IPS DF 6.9 (cell line): ENCODE measurements around the gene CCDC88C.

Experiments
- DNase-seq: peaks from one replicate; pipeline ENCODE4 v3.0.0-alpha.2; 2013; ENCODE audit warnings: low read depth, low spot score
- H3K27ac ChIP-seq: one replicate; pipeline ENCODE4 v1.5.1; 2013; ENCODE audit warnings: low read length, control low read depth
- H3K27me3 ChIP-seq: 2 replicates; pipeline ENCODE4 v1.6.1; 2013; ENCODE audit warnings: mild to moderate bottlenecking, low read length; ENCODE audit not compliant: control insufficient read depth, insufficient read depth
- H3K36me3 ChIP-seq: 2 replicates; pipeline ENCODE4 v1.6.1; 2013; ENCODE audit warnings: low read length; ENCODE audit not compliant: control insufficient read depth, insufficient read depth
- H3K4me1 ChIP-seq: 2 replicates; pipeline ENCODE4 v1.6.1; 2013; ENCODE audit warnings: low read length; ENCODE audit not compliant: control insufficient read depth, insufficient read depth
- H3K4me3 ChIP-seq: 2 replicates; pipeline ENCODE4 v1.5.1; 2013; ENCODE audit warnings: mild to moderate bottlenecking, low read length
- H3K9me3 ChIP-seq: 2 replicates; pipeline ENCODE4 v1.6.1; 2013; ENCODE audit warnings: low read length, inconsistent platforms; ENCODE audit not compliant: control insufficient read depth, insufficient read depth
- WGBS: extraction: QIAGEN DNeasy Blood & Tissue Kit; methylation state at CpG from one replicate; pipeline ENCODE4 v1.1.7; 2013; ENCODE audit warnings: mixed read lengths, missing lambda C conversion rate; ENCODE audit not compliant: insufficient read length, insufficient coverage; 5-methylcytosine and 5-hydroxymethylcytosine counted together

CCDC88C gene

DNA sequence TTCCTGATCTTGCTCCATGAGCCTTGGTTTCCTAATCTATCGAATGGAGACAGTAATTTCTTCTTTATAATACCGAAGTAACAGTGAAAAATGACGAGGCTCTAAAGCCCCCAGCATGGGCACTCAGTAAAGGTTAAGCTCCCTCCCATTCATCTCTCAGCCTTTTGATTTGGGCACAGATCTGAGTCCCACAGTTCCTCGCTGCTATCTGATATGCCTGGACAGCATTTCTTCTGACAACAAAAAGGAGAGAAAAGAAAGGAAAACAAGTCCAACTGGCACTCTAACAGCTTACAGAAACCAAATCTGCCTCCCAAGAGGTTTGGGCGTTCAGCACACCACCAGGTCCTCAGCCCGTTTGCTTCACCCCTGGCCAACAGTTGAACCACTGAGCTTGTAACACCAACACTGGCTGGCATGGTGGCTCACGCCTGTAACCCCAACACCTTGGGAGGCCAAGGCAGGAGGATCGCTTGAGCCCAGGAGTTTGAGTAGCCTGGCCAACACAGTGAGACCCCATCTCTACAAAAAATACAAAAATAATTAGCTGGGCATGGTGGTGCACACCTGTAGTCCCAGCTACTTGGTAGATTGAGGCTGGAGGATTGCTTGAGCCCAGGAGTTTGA is 19.5 kb downstream of the CCDC88C start:
- Histone ChIP-seq H3K4me3 (no peak overlapping the region), H3K27ac (no peak overlapping the region), H3K9me3 (no peaks in the 10 kb centered on the region), H3K27me3 (no peaks in the 10 kb centered on the region), H3K36me3 (no peaks in the 10 kb centered on the region), H3K4me1 (peaks cover 20% of the 10 kb centered on the region)
- WGBS, result no CpG with 5 or more reads among the region's 8 CpGs
- no peak for DNase-seq

DNA sequence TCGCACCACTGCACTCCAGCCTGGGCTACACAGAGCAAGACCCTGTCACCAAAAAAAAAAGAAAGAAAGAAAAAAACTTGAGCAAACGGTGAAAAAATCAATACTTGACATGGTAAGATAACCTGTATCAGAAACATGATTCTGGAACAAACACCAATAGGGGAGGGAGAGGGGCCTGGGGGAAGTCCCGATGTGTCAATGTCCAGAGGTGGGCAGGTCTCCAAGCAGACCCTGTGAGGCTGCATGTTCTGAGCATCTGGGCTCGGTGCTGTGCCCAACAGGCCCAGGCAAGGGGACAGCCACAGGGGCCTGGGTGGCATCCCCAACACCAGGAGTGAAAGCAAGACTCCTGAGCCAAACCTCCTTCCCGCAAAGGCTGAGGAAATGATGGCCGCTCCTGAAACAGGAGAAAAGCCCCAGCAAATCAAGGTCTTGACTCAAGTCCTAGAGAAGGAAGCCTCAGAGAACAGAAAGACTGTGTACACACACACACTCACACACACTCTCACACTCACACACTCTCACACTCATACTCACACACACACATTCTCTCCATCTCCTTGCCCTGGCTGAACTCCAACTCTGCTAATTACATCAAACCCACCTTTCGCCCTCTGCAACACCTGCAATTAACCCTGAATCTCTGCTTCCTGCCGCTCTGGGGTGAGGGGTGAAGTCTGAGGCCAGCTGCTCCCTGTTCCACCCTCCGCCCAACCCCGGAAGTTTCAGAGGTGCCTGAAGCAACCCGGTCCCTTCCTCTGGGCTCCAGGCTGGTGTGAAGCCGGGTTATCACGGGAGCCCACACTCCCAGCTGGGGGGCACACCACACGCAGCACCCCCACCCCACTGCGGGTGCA is 20.4 kb downstream of the CCDC88C start:
- peaks cover 21% of the 10 kb centered on the region for H3K4me1 ChIP-seq
- no peak overlapping the region for H3K27ac ChIP-seq
- 100% methylated on average over 1 of the region's 15 CpGs for WGBS
- H3K36me3 ChIP-seq, result no peaks in the 10 kb centered on the region
- no peak for DNase-seq
- no peaks in the 10 kb centered on the region for H3K27me3 ChIP-seq
- H3K9me3 ChIP-seq, result no peaks in the 10 kb centered on the region
- no peak overlapping the region for H3K4me3 ChIP-seq

DNA sequence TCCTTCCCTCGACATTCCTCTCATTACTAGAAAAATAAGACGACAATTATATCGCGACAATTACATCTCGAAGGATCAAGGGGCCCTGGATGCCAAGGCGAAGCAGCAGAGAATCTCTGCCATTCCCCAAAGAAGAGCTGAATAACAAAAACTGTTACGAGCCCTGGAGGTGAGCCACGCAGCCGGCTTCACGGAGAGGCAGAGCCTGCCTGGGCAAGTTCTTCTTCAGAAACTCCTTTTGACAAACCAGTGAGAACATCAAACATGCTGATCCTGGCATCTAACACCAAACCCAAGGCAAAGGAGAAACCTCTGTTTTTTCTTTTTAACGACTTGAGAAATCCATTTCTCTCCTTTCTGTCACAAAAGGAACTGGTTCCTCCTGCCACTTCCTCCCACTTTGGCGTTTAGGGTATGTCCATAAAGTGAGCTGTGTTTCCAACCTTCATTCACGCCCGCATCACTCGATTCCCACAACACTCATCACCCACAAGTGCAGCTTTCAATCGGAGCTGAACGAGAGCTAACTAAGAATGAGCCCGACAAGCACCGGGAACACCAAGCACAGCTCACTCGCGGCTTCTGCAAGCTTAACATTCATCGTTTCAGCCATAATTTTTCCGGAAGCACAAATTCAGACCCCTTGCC is 21.5 kb downstream of the CCDC88C start:
- H3K27me3 ChIP-seq, result no peaks in the 10 kb centered on the region
- H3K4me3 ChIP-seq, result no peak overlapping the region
- no peak for DNase-seq
- peaks cover 21% of the 10 kb centered on the region for H3K4me1 ChIP-seq
- H3K36me3 ChIP-seq, result no peaks in the 10 kb centered on the region
- WGBS, result 100% methylated on average over 4 of the region's 23 CpGs
- no peak overlapping the region for H3K27ac ChIP-seq
- H3K9me3 ChIP-seq, result no peaks in the 10 kb centered on the region

DNA sequence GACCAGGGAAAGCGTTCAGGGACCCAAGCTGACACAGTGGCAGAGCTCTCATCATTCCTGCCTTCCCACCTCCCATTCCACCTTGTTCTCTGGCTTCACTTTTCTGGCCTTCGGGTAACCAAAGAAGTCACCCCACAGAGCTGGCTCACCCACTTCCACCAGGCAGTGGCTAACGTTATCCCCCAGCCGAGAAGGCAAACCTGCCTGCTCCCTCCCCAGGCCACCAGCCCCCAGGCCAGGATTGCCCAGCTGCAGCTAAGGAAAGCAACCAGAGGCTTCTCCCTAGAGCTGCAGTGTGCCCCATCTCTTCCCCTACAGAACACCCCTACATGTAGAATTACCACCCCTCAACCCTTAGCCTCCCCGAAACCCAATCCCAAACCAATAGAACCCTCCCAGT is 22.2 kb downstream of the CCDC88C start:
- Histone ChIP-seq H3K36me3 (no peaks in the 10 kb centered on the region), H3K27ac (no peak overlapping the region), H3K9me3 (no peaks in the 10 kb centered on the region), H3K4me1 (peaks cover 21% of the 10 kb centered on the region), H3K4me3 (no peak overlapping the region), H3K27me3 (no peaks in the 10 kb centered on the region)
- WGBS, result no CpG with 5 or more reads among the region's 5 CpGs
- DNase-seq, result no peak

DNA sequence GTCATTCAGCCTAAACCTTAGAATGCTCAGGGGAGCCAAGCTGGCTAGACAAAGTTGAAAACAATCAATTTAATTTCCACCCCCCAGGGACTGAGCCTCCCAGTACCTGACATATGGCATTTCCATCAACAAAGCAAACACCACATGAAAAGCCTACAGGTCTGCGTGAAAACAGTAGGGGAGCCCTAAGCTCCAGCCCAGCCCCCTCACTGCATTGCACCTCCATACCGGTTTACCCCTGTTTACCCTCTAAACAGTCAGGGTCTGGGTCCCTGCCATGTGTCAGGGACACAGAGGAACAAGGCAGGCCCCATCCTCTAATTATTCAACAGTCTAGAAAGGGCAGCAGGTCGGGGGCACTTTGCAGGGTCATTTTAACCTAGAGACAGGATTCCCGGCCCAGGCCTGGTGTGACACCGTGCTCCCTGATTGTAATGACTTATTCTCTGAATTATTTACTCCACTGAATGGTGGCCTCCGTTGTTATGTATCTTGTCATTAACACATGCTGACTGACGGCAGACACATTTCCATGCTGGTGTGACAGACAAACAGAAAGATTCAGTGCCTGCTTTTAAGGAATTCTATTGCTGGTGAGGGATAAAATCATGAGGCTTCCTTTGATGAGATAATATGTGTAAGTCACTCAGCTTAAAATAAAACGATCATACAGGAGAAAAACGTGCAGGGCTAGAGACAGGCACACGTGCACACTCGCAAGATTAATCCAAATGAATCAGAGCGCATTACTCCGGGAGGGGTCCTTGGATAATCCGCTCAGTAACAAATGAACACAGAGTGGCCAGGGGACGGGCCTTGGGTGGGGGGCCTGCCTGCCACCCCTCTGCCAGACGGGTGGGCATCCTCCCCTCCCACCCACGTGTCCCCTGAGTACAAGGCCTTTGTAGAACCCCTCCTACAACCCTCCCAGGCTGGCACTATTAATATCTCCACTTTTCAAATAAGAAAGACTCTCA is 23.2 kb downstream of the CCDC88C start:
- H3K27ac ChIP-seq, result no peak overlapping the region
- peaks cover 16% of the 10 kb centered on the region for H3K4me1 ChIP-seq
- H3K4me3 ChIP-seq, result no peak overlapping the region
- no peak for DNase-seq
- no peaks in the 10 kb centered on the region for H3K36me3 ChIP-seq
- no peaks in the 10 kb centered on the region for H3K9me3 ChIP-seq
- no CpG with 5 or more reads among the region's 17 CpGs for WGBS
- no peaks in the 10 kb centered on the region for H3K27me3 ChIP-seq

DNA sequence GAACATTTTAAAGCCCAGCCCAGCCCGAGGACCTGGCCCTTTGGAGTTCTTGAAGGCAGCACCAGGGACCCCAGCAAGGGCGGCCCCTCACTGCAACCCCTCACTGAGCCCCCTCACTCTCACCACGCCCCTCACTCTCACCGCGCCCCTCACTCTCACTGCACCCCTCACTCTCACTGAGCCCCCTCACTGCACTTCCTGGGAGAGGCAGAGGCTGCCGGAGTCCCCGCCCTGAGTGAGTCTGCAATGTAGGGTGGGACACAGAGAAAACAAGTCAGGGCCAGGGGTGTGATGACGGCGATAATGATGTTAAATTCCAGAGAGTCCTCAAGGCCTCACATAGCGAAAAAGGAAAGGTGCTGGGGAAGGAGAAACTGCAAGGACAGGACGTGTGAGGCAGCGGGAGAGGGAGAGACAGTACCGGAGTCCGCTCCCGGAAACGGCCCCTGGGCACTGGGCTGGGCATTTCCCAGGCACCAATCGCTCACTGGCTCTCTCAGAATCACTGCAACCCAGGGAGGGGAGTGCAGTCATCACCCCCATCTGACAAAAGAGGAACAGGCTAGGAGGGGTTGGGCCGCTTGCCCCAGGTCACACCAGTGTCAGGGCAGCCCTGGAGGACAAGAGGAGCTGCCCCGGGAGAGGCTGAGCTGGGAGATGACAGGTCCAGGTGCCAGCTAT is 24.9 kb downstream of the CCDC88C start:
- Histone ChIP-seq H3K27ac (no peak overlapping the region), H3K9me3 (no peaks in the 10 kb centered on the region), H3K36me3 (no peaks in the 10 kb centered on the region), H3K4me3 (no peak overlapping the region), H3K4me1 (peaks cover 19% of the 10 kb centered on the region), H3K27me3 (no peaks in the 10 kb centered on the region)
- DNase-seq, result no peak
- whole genome bisulfite sequencing, result no CpG with 5 or more reads among the region's 19 CpGs

DNA sequence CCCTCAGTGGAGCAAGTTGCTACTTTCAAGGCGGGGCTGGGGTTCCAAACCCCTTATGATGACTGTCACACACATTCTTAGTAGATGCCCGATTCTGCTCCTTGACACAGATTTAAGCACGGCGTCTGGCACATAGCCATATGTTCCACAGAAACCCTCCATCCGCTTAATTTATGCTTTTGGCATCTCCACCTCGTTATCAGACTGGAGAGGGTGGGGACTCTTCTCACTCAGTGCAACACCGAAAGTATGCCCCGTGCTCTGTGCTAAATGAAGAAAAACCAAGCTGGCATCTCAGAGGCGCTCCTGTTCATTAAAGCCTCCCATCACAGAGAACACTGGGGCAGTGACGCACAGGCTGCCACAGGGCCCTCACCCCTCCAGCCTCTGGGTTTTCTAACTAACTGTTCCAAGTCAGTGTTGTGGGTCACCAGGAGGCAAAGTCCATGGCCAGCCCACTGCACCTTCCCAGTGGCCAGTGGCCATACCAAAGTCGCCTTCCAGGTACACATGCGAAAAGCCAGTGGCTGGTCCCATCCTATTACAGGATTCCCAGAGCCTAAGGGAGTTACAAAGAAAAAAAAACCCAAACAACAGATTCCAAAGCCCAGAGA is 27.3 kb downstream of the CCDC88C start:
- no peak for DNase-seq
- no peaks in the 10 kb centered on the region for H3K9me3 ChIP-seq
- no peaks in the 10 kb centered on the region for H3K36me3 ChIP-seq
- no CpG with 5 or more reads among the region's 12 CpGs for WGBS
- H3K4me1 ChIP-seq, result peaks cover 10% of the 10 kb centered on the region
- no peak overlapping the region for H3K27ac ChIP-seq
- H3K27me3 ChIP-seq, result no peaks in the 10 kb centered on the region
- no peak overlapping the region for H3K4me3 ChIP-seq

DNA sequence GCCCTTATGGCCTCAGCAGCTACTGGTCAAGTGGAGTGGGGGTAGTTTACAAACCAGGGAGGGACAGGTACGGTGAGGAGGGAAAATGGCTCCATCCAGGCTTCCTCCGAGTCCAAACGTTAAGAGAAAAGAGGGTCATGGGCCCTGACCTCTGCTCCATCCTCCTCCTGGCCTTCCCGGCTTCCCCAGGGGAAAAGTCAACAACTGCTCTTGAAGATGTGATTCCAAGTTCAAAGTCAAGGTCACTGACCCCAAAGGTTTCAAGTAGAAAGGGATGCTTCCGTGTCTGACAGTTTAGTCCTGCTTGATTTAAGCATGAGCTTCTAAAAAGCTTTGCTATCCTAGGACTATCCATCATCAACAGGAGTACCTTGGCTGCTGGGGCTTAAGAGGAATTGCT is 28.5 kb downstream of the CCDC88C start:
- H3K9me3 ChIP-seq, result no peaks in the 10 kb centered on the region
- H3K4me1 ChIP-seq, result peaks cover 7% of the 10 kb centered on the region
- no peak overlapping the region for H3K4me3 ChIP-seq
- H3K36me3 ChIP-seq, result no peaks in the 10 kb centered on the region
- H3K27ac ChIP-seq, result no peak overlapping the region
- no peak for DNase-seq
- no CpG with 5 or more reads among the region's 5 CpGs for whole genome bisulfite sequencing
- H3K27me3 ChIP-seq, result no peaks in the 10 kb centered on the region

DNA sequence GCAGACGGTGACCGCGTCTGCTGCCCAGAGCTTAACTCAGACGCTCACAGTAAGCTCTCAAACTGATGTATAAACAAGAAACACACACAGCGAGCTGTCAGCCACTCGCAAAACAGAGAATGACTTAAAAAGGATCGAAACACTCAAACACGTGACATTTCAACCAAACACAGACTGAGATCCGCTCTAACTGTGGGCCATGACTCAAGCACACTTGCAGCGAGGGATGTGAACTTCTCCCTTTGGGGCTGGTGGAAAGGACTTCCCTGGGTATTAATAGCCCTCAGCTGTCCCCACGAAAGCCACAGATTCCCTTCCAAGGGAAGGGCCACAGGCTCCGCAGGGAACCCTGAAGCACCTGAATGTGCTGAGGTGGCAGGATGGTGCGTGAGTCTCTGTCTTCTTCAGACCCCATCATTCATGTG is 29.1 kb downstream of the CCDC88C start:
- no peak for DNase-seq
- Histone ChIP-seq H3K9me3 (no peaks in the 10 kb centered on the region), H3K27ac (no peak overlapping the region), H3K4me1 (peaks cover 9% of the 10 kb centered on the region), H3K4me3 (no peak overlapping the region), H3K36me3 (no peaks in the 10 kb centered on the region), H3K27me3 (no peaks in the 10 kb centered on the region)
- no CpG with 5 or more reads among the region's 13 CpGs for WGBS
